Peyer's patch (tissue), 4 donors: ENCODE data around the gene IMMP1L.
"Not testable (repeated sequence)": the region's sequence is repeated elsewhere in the genome, so short reads cannot be mapped to it uniquely, and the experiment has no call there.

Experiments used
- POLR2A ChIP-seq, 2 donors: fragments of 450-650 bp; IDR thresholded peaks; one replicate each; pipeline ENCODE4 v1.5.1; 2017; ENCODE audit warnings: antibody characterized with exemption in 2 of 2, mild to moderate bottlenecking in 2 of 2, moderate library complexity in 2 of 2
- TF ChIP-seq, protein P1 (sequence below), 6 experiments: fragments of 450-650 bp in 4 of 6; fragments of 200-600 bp in 2 of 6; sonication (generic) in 1 of 6; IDR thresholded peaks; one replicate each; pipeline ENCODE4 v1.5.1; 2017 to 2019; ENCODE audit warnings: antibody characterized with exemption in 6 of 6, mild to moderate bottlenecking in 3 of 6, moderate library complexity in 1 of 6

DNA sequence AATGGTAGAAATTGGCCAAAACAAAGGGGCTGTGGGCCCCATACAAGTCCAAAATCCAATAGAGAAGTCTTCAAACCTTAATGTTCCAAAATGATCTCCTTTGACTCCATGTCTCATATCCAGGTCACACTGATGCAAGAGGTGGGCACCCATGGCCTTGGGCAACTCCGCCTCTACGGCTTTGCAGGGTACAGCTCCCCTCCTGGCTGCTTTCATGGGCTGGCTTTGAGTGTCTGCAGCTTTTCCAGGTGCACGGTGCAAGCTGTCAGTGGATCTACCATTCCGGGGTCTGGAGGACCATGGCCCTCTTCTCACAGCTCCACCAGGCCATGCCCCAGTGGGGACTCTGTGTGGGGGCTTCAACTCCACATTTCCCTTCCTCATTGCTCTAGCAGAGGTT, 15.7 kb downstream of the IMMP1L start:
- TF ChIP-seq, protein P1, sequence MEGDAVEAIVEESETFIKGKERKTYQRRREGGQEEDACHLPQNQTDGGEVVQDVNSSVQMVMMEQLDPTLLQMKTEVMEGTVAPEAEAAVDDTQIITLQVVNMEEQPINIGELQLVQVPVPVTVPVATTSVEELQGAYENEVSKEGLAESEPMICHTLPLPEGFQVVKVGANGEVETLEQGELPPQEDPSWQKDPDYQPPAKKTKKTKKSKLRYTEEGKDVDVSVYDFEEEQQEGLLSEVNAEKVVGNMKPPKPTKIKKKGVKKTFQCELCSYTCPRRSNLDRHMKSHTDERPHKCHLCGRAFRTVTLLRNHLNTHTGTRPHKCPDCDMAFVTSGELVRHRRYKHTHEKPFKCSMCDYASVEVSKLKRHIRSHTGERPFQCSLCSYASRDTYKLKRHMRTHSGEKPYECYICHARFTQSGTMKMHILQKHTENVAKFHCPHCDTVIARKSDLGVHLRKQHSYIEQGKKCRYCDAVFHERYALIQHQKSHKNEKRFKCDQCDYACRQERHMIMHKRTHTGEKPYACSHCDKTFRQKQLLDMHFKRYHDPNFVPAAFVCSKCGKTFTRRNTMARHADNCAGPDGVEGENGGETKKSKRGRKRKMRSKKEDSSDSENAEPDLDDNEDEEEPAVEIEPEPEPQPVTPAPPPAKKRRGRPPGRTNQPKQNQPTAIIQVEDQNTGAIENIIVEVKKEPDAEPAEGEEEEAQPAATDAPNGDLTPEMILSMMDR (IDR thresholded peaks at IDR 0.05), result not testable (repeated sequence)
- not testable (repeated sequence) for TF ChIP-seq POLR2A (IDR thresholded peaks at IDR 0.05)
